ENCODE results near the gene BSG. TPM values are rescaled to one million over a fixed set of nuclear protein-coding genes. Genes with fewer than 3 reads are reported as not detected.
A peak's percentile ranks its signal among the peaks of the same experiment; 100 is the strongest.
"Not testable (repeated sequence)": the region's sequence is repeated elsewhere in the genome, so short reads cannot be mapped to it uniquely, and the experiment has no call there.

The BSG gene
- total RNA-seq, 1 donor from 2014 or later = 353 TPM

- no peaks in the 10 kb centered on the region for H3K9me3 Mint-ChIP-seq (ENCODE audit: unreplicated experiment)
- no peak for DNase-seq (ENCODE audit: low spot score)
- TF ChIP-seq CTCF (IDR thresholded peaks at IDR 0.05; ENCODE audit: unreplicated experiment) = no peak
- peaks cover 10% of the 10 kb centered on the region for H3K27me3 Mint-ChIP-seq (ENCODE audit: unreplicated experiment)
- H3K27ac Mint-ChIP-seq (ENCODE audit: unreplicated experiment) = no peak overlapping the region
- no peaks in the 10 kb centered on the region for H3K36me3 Mint-ChIP-seq (ENCODE audit: low read depth, unreplicated experiment)
- H3K4me1 Mint-ChIP-seq (ENCODE audit: unreplicated experiment) = no peaks in the 10 kb centered on the region
- H3K4me3 Mint-ChIP-seq (ENCODE audit: unreplicated experiment) = no peak overlapping the region
Measured at GRCh38 chr19:583968-584239, 11.5 kb downstream of the BSG start.

DNA sequence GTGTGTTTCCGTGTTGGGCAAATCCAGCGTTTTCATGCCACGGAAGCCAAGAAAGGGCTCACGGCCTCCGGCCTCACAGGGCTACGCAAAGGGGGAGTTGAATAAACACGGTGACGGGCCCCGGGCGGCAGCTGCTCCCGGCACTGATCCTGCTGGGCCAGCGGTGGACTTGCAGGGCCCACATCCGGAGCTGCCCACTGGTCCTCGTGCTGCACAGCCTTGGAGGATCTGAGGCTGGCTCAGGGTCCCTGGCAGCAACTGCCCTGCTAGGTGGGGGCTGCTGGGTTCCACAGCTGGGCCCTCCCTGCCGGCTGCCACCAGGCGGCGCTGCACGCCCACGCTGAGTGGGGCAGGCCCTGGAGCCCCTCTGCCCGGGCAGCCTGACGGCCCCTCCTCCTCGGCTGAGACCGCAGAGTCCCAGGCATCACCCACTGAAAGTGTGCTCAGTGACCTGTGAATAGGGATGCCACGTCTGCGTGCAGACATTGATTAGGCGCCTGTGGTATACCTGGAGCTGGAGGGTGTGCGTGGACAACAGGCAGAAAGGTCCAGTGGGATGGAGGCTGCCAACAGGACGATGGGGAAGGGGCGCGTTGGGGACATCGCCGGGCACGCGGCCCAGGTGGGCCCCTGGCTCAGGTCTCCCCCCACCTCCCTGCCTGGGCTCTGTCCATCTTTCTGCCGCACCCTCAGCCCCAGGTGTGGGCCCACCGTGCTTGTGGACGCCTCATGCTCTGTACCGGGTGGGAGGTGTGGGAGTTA is 12.0 kb downstream of the BSG start:
- no peak overlapping the region for H3K4me3 Mint-ChIP-seq (ENCODE audit: unreplicated experiment)
- H3K9me3 Mint-ChIP-seq (ENCODE audit: unreplicated experiment) = no peaks in the 10 kb centered on the region
- DNase-seq (ENCODE audit: low spot score) = peak; percentile 85
- TF ChIP-seq CTCF (IDR thresholded peaks at IDR 0.05; ENCODE audit: unreplicated experiment) = peak; percentile 90
- H3K36me3 Mint-ChIP-seq (ENCODE audit: low read depth, unreplicated experiment) = no peaks in the 10 kb centered on the region
- no peaks in the 10 kb centered on the region for H3K4me1 Mint-ChIP-seq (ENCODE audit: unreplicated experiment)
- peaks cover 10% of the 10 kb centered on the region for H3K27me3 Mint-ChIP-seq (ENCODE audit: unreplicated experiment)
- H3K27ac Mint-ChIP-seq (ENCODE audit: unreplicated experiment) = no peak overlapping the region

DNA sequence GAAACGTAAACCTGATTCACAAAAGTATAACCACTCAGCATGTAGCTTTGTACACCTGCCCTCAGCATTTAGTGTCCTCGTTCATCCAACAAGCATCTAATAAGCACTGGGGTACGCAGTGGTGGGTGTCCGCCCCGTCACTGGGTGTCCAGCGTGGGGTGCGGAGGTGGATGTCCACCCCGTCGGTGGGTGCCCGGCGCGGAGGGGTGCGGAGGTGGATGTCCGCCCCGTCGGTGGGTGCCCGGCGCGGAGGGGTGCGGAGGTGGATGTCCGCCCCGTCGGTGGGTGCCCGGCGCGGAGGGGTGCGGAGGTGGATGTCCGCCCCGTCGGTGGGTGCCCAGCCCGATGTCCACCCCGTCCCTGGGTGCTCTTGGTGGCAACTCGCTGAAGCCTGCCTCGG is 12.8 kb downstream of the BSG start:
- H3K9me3 Mint-ChIP-seq (ENCODE audit: unreplicated experiment); DNase-seq (ENCODE audit: low spot score); H3K36me3 Mint-ChIP-seq (ENCODE audit: low read depth, unreplicated experiment); H3K4me3 Mint-ChIP-seq (ENCODE audit: unreplicated experiment); H3K27ac Mint-ChIP-seq (ENCODE audit: unreplicated experiment); H3K4me1 Mint-ChIP-seq (ENCODE audit: unreplicated experiment): not testable (repeated sequence)
- H3K27me3 Mint-ChIP-seq (ENCODE audit: unreplicated experiment) = peaks cover 10% of the 10 kb centered on the region

DNA sequence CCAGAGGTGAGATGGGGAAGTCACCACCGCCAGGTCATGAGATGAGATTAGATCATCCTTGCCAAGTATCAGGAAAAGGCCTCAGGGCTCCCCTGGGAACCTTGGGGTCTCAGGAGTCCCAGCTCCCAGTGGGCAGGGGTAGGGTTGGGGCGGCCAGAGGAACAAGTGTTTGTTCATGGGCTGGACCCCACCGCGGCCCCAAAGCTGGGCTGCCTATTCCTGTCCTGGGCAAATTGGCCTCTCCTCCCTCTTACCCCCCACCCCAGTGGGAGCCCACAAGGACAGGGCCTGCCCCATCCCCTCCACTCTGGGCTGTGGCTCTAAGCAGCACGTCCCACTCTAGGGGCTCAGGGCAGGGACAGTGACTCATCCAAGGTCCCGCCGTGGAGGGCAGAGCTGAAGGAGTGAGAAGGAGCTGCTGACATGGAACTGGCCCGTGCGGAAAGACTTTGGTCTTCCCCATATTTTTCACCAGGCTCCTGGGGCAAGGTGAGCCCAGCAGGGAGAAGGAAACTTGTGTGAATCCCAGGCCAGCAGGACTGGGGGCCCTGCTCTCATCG is 13.2 kb downstream of the BSG start:
- H3K27ac Mint-ChIP-seq (ENCODE audit: unreplicated experiment) = no peak overlapping the region
- no peak for DNase-seq (ENCODE audit: low spot score)
- H3K4me1 Mint-ChIP-seq (ENCODE audit: unreplicated experiment) = no peaks in the 10 kb centered on the region

GRCh38 chr19:588093-588740 is 15.8 kb downstream of the BSG start:
- TF ChIP-seq CTCF (IDR thresholded peaks at IDR 0.05; ENCODE audit: unreplicated experiment) = no peak
- no peak overlapping the region for H3K27ac Mint-ChIP-seq (ENCODE audit: unreplicated experiment)
- H3K36me3 Mint-ChIP-seq (ENCODE audit: low read depth, unreplicated experiment) = no peaks in the 10 kb centered on the region
- DNase-seq (ENCODE audit: low spot score) = peak; percentile 71
- H3K4me1 Mint-ChIP-seq (ENCODE audit: unreplicated experiment) = no peaks in the 10 kb centered on the region
- H3K9me3 Mint-ChIP-seq (ENCODE audit: unreplicated experiment) = no peaks in the 10 kb centered on the region
- no peak overlapping the region for H3K4me3 Mint-ChIP-seq (ENCODE audit: unreplicated experiment)
- H3K27me3 Mint-ChIP-seq (ENCODE audit: unreplicated experiment) = peaks cover 18% of the 10 kb centered on the region

More for the DNA sequence above, 13.2 kb downstream of the BSG start:
- no peak overlapping the region for H3K4me3 Mint-ChIP-seq (ENCODE audit: unreplicated experiment)
- no peaks in the 10 kb centered on the region for H3K36me3 Mint-ChIP-seq (ENCODE audit: low read depth, unreplicated experiment)
- peaks cover 10% of the 10 kb centered on the region for H3K27me3 Mint-ChIP-seq (ENCODE audit: unreplicated experiment)
- TF ChIP-seq CTCF (IDR thresholded peaks at IDR 0.05; ENCODE audit: unreplicated experiment) = no peak
- H3K9me3 Mint-ChIP-seq (ENCODE audit: unreplicated experiment) = no peaks in the 10 kb centered on the region
